IgD-negative memory B cell (primary cell): ENCODE results near the gene TBX2. TPM values are rescaled to one million over a fixed set of nuclear protein-coding genes. Genes with fewer than 3 reads are reported as not detected.
A peak's percentile ranks its signal among the peaks of the same experiment; 100 is the strongest.

ENCODE experiments used
- H3K27ac Mint-ChIP-seq, 3 donors: one replicate each; pipeline ENCODE4 v1.8.0; 2020 to 2022; ENCODE audit warnings: mild to moderate bottlenecking in 3 of 3, mixed read lengths in 3 of 3, moderate library complexity in 1 of 3
- H3K27me3 Mint-ChIP-seq: one replicate; pipeline ENCODE4 v1.8.0; 2021; ENCODE audit warnings: mixed read lengths
- H3K36me3 Mint-ChIP-seq: one replicate; pipeline ENCODE4 v1.8.0; 2020; ENCODE audit warnings: mild to moderate bottlenecking, mixed read lengths
- H3K4me1 Mint-ChIP-seq, 3 donors: one replicate each; pipeline ENCODE4 v1.8.0; 2020 to 2022; ENCODE audit warnings: mixed read lengths in 3 of 3, mild to moderate bottlenecking in 1 of 3
- H3K4me3 Mint-ChIP-seq, 4 donors: one replicate each; pipeline ENCODE4 v1.8.0; 2020 to 2022; ENCODE audit warnings: mild to moderate bottlenecking in 4 of 4, mixed read lengths in 4 of 4, moderate library complexity in 3 of 4
- H3K9me3 Mint-ChIP-seq, 3 donors: one replicate each; pipeline ENCODE4 v1.8.0; 2020 to 2021; ENCODE audit warnings: mixed read lengths in 3 of 3, mild to moderate bottlenecking in 1 of 3
- polyA plus RNA-seq: library from polyadenylated mRNA; unstranded; fragments of 300-500 nt; fragmentation: Illumina TruSeq; gene quantifications from one replicate; pipeline ENCODE4 v1.2.3, GENCODE V29; 2021

TBX2 gene
- polyA plus RNA-seq, 1 donor from 2014 or later: not detected

DNA sequence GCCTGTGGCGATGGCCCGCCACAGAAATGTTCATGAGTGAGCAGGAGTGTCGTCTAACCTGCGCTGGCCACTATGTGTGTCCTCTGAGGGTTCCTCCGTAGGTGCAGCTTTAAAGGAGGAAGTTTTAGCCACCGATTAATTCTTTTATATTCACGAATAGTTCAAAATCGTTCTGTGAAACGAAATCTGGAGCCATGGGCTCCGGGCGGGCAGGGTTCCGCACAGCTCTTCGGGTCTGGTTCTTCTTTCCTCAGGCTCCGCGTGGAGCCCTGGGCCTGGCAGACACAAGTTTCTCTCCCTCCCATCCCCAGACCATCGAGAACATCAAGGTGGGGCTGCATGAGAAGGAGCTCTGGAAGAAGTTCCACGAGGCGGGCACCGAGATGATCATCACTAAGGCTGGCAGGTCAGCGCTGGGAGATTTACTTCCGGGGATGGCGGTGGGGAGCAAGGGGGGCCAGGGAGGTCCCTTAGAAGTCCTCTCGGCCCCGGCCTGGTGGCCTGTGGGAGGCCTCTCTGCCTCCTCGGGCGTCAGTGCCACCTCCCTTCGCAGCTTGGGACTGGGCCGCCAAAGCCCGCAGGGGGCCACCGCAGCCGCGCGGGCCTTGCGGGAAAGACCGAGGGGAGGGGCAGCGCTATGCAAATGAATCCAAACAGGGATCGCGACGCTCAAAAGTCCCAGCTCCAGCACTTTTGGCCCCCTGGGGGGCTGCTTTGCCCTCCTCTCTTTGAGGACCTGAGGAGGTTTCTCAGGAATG, 57.8 kb downstream of the TBX2 start:
- Mint-ChIP-seq H3K27me3 (peaks cover 77% of the 10 kb centered on the region), H3K4me1 (peaks cover 17 to 31% (median 26%) of the 10 kb centered on the region in 3 donors), H3K4me3 (peak overlapping the region; percentile 74 to 88 (median 82)), H3K27ac (peak overlapping the region in 2 of 3 donors; percentile 53 to 73), H3K36me3 (peaks cover 2% of the 10 kb centered on the region), H3K9me3 (peaks cover 0 to 5% (median 2%) of the 10 kb centered on the region in 3 donors)

DNA sequence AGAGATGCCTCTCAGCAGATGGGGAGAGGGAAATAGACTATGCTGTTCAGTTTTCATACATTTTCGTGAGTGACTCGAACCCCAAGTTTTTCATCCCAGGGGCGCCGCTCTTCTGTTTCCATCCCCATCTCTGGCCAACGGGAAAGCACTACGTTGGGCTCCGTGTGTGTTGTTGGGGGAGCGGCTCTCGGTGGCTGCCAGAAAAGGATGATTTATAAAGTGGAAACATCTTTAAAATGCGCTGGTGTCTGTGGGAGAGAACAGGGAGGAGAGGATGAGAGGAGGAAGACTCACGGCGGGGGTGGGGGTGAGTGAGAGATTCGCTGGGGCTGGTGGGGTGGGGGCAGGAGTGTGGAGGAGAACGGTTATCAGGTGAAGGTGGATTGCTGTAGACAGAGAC, 58.4 kb downstream of the TBX2 start:
- H3K4me3 Mint-ChIP-seq: peak overlapping the region; percentile 35 to 77 (median 55)
- H3K4me1 Mint-ChIP-seq: peaks cover 17 to 28% (median 26%) of the 10 kb centered on the region in 3 donors
- H3K36me3 Mint-ChIP-seq: peaks cover 3% of the 10 kb centered on the region
- H3K27ac Mint-ChIP-seq: peak overlapping the region in 2 of 3 donors; percentile 20 to 53
- peaks cover 76% of the 10 kb centered on the region for H3K27me3 Mint-ChIP-seq
- H3K9me3 Mint-ChIP-seq: peaks cover 0 to 5% (median 2%) of the 10 kb centered on the region in 3 donors

DNA sequence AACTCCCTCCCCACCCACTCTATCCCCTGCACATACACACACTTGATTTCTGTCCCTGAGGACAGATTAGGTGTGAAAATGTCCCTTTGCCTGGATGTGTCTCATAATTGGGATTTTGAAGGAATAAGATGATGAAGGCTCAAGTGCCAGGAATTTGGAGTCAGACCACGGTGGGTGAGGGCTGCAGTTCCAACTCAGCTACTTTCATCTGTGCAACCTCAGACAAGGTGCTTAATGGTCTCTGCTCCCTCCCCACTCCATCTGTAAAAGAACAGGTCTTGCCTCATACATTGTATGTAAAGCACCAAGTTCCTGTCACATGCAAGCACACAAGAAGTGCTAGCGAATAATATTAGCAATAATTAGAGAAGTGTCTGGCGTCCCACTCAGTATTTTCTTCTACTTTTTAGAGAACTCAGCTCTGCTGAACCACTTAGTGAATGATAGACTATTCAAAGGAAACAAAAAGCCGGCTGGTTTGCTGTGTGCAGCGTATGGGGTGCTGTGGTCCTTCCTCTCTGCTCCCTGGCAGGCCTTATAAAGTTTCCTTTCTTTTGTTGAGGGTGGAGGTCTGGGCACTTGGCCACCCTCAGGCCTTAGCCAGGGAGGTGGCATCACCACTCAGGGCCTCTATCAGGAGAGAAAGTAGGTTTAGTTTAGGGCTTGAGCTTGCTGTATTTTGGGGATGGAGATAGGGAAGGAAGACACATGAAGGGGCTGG, 58.9 kb downstream of the TBX2 start:
- H3K4me1 Mint-ChIP-seq: peaks cover 17 to 28% (median 22%) of the 10 kb centered on the region in 3 donors

More for the DNA sequence above, 58.9 kb downstream of the TBX2 start:
- Mint-ChIP-seq H3K4me3 (peak overlapping the region in 2 of 4 donors; percentile 28 to 57), H3K9me3 (peaks cover 0 to 5% (median under 1%) of the 10 kb centered on the region in 3 donors), H3K27me3 (peaks cover 72% of the 10 kb centered on the region), H3K27ac (peak overlapping the region in 2 of 3 donors; percentile 4 to 20), H3K36me3 (peaks cover 3% of the 10 kb centered on the region)

Other genes starting within 250 kb of the TBX2 start
- gene TBX4, start 52.6 kb downstream of the TBX2 start, polyA plus RNA-seq: not detected
- gene NACA2, start 191.4 kb downstream of the TBX2 start, polyA plus RNA-seq: not detected